COR-L47 (cell line): ENCODE data around the gene CASP6.
A peak's percentile ranks its signal among the peaks of the same experiment; 100 is the strongest.

Source experiments
- DNase-seq: peaks from one replicate; lab custom pipeline; 2025; lab: John Stamatoyannopoulos, UW

Gene CASP6

DNA sequence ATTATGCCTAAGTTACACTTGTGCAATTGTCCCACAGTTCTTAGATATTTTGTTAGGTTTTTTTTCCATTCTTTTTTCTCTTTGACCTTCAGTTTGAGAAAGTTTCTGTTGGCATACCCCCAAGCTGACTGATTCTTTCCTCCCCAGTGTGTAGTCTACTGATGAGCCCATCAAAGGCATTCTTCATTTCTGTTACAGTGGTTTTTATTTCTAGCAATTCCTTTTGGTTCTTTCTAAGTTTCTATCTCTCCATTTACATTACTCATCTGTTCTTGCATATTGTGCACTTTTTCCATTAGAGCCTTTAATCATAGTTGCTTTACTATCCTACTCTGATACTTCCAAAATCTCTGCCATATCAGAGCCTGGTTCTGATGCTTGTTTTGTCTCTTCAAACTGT is 31.9 kb downstream of the CASP6 start:
- no peak for DNase-seq

GRCh38 chr4:109665783-109666485 is 37.3 kb downstream of the CASP6 start:
- DNase-seq: peak; percentile 66

- DNase-seq: no peak
Measured at GRCh38 chr4:109662771-109663170, 40.5 kb downstream of the CASP6 start.

GRCh38 chr4:109662116-109662515 is 41.1 kb downstream of the CASP6 start:
- no peak for DNase-seq

DNA sequence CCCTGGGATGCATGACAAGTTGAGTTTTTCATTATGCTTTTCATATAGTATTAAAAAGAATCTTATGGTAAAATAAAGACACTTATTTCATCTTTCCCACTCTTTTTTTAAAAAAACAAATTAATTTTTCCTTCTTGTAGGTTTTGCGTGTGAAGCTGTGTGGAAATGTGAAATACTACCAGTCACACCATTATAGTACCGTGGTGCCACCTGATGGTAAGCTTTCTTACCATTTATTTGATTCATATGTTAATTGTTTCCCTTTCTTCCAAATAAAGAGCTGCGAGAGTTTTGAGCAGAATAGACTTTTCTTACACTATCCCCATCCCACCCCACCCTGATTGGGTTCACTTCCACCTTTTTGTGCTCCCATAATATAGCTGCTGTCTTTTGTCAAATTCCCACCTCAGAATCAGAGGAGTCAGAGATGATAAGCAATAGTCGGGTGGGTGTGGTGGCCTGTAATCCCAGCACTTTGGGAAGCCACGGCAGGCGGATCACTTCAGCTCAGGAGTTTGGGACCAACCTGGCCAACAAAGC is 44.3 kb downstream of the CASP6 start:
- no peak for DNase-seq

- no peak for DNase-seq
Measured at GRCh38 chr4:109657854-109658418, 45.3 kb downstream of the CASP6 start.

GRCh38 chr4:109655396-109655795 is 47.8 kb downstream of the CASP6 start:
- no peak for DNase-seq

DNA sequence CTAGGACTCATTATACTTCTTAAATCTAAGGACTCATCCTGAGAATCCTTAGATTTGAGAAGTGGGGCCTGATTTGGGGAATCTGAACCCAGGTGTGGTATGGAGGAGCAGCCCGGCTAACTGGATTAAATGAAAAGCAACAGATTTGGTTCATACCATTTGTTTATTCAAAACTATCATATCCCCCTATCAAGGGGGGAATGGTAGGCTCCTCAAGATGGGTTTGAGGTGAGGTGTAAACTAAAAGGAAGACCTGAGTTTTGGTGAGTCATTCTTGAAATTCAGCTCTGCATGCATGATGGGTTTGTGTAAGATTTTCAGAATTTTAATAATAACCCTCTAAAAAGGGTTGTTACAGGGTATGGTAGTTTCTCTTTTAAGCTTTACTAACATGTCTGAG is 53.4 kb downstream of the CASP6 start:
- no peak for DNase-seq

GRCh38 chr4:109648997-109649575 is 54.2 kb downstream of the CASP6 start:
- no peak for DNase-seq

- DNase-seq: no peak
Measured at GRCh38 chr4:109648266-109648996, 54.8 kb downstream of the CASP6 start.

DNA sequence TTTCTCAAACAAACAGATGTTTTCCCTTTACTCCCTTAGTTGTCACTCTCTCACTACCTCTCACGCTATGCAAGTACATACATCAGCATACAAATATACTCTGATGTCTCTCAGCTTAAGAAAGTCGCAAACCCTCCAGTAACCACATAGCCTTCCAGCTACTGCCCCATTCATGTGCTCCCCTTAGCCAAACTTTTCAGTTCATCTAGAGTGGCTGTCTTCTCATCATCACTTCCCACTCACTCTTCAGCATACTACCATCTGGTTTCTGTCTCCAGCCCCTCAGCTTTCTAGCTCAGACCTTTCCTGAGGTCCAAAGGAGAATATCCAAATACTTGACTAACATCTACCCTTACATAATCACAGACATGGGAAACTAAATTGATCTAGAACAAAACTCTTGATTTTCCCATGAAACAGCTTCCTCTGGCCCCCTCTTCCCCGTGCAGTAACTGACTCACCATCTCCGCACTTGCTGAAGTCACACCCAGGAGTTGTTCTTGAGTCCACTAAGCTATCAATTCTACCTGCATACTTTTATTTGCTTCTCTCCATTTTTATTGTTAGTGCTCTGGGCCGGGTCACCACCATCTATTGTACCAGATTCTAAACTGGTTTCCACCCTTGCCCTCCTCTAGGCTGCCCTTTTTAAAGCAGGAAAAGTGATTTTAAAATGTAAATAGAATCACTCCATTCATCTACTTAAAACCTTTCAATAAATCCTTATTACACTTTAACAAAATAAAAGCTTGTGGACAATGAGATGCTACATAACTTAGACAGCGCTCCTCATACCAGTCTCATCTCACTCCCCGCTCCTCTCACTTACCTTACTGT is 57.2 kb downstream of the CASP6 start:
- no peak for DNase-seq

DNA sequence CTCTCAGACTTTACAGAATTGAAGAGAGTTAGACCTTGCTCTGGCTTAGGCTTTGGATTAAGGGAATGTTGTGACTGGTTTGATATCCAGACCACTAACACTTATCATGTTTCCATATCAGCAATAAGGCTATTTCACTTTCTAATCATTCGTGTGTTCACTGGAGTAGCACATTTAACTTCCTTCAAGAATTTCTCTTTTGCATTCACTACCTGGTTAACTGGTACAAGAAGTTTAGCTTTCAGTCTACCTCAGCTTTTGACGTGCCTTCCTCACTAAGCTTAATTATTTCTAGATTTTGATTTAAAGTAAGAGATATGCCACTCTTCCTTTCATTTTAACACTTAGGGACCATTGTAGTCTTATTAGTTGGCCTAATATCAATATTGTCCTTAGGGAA is 62.6 kb downstream of the CASP6 start:
- no peak for DNase-seq
